Midbrain (tissue), 1 donor: ENCODE measurements around the gene TET2.
A peak's percentile ranks its signal among the peaks of the same experiment; 100 is the strongest.

Source experiments
- DNase-seq: peaks from one replicate; lab custom pipeline; 2025; lab: John Stamatoyannopoulos, UW

TET2 gene

DNA sequence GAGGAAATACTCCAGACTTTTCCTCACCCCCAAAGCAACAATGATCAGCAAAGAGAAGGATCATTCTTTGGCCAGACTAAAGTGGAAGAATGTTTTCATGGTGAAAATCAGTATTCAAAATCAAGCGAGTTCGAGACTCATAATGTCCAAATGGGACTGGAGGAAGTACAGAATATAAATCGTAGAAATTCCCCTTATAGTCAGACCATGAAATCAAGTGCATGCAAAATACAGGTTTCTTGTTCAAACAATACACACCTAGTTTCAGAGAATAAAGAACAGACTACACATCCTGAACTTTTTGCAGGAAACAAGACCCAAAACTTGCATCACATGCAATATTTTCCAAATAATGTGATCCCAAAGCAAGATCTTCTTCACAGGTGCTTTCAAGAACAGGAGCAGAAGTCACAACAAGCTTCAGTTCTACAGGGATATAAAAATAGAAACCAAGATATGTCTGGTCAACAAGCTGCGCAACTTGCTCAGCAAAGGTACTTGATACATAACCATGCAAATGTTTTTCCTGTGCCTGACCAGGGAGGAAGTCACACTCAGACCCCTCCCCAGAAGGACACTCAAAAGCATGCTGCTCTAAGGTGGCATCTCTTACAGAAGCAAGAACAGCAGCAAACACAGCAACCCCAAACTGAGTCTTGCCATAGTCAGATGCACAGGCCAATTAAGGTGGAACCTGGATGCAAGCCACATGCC lies 89.7 kb downstream of the TET2 start:
- no peak for DNase-seq

GRCh38 chr4:105236916-105237311 lies 90.2 kb downstream of the TET2 start:
- DNase-seq = no peak

DNA sequence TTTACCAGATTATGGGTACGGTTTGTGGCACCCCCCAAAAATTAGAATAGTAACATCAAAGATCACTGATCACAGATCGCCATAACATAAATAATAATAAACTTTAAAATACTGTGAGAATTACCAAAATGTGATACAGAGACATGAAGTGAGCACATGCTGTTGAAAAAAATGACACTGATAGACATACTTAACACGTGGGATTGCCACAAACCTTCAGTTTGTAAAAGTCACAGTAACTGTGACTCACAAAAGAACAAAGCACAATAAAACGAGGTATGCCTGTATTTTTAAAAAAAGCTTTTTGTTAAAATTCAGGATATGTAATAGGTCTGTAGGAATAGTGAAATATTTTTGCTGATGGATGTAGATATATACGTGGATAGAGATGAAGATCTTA lies 93.4 kb downstream of the TET2 start:
- no peak for DNase-seq

GRCh38 chr4:105241451-105241850 lies 94.8 kb downstream of the TET2 start:
- peak; percentile 75 for DNase-seq

- DNase-seq = no peak
Observed at GRCh38 chr4:105243446-105243845, 96.8 kb downstream of the TET2 start.

DNA sequence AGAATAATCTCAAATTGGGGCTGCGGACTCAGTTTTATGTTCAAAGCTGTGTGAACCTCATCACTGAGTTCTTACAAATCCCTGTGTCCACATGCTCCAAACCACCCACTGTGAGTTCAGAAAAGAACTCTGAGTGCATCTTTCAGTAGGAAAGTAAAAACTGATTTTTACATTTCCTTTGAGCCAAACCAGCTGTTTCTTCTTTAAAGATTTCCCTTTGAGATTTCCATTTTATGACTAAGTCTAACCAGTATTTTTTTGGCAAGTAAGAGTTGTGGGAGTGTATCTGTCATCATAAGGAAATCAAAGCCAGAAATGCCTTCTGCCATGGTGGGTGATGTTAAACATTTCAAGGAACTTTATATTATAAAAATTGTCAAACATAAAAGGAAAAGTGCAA lies 100.0 kb downstream of the TET2 start:
- no peak for DNase-seq

GRCh38 chr4:105248613-105249012 lies 101.9 kb downstream of the TET2 start:
- DNase-seq = no peak

GRCh38 chr4:105257817-105258495 lies 111.3 kb downstream of the TET2 start:
- no peak for DNase-seq

DNA sequence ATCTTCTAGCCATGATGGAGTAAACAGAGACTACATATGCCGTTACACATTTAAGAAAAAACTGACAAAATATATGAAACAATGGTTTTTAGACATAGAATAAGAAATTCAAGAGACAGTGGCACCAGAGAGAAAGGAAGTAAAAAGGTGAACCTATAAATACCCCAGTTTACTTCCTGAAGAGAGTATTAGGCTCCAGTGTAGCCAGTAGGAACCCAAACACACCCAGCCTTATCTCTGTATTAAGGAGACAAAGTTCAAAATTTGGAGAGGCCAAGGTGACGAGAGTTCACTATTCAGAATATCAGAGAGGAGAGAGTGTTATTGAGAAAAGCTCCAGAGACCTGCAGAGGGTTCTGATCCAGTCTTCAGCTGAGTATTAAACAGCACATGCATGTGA lies 119.0 kb downstream of the TET2 start:
- no peak for DNase-seq

GRCh38 chr4:105267280-105267679 lies 120.6 kb downstream of the TET2 start:
- no peak for DNase-seq

DNA sequence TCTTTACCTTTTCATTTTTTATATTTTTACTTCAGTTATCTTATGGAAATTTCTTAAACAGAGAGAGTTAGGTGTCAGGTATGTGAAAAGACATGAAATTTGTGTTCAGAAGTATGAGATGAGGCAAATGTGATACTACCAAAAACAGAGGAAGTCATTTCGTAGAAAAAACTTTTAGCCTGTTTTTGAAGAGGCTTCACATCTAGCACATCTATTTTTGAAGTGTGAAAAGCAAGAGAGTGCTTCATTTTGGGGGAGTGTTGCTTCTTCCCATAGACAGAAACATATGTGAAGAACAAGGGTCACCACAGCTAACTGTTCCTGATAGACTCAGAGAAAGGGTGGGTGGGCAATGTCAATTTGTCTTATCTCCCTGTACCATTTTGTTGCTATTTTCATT lies 125.3 kb downstream of the TET2 start:
- DNase-seq = no peak

GRCh38 chr4:105273230-105273629 lies 126.6 kb downstream of the TET2 start:
- DNase-seq = no peak

DNA sequence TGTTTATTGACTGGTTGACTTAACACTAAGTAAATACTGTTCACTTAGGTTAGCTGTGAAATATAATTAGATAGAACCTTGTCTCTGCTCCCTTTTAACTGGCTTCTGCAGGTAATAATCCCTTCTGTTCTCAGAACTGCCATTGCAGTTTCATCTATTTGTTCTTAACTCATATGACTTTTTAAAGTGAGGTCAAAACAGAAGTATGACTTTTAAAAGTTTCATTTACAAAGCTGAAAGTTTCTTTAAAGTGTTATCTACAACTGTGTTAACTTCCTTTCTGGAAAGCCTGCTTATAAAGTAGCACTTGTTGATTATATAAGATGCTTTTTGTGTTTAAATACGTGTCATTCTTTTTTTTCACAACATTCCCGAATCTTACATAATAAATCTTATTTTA lies 127.4 kb downstream of the TET2 start:
- DNase-seq = no peak

- no peak for DNase-seq
Observed at GRCh38 chr4:105274504-105274903, 127.8 kb downstream of the TET2 start.

GRCh38 chr4:105276361-105277104 lies 129.9 kb downstream of the TET2 start:
- DNase-seq = no peak

DNA sequence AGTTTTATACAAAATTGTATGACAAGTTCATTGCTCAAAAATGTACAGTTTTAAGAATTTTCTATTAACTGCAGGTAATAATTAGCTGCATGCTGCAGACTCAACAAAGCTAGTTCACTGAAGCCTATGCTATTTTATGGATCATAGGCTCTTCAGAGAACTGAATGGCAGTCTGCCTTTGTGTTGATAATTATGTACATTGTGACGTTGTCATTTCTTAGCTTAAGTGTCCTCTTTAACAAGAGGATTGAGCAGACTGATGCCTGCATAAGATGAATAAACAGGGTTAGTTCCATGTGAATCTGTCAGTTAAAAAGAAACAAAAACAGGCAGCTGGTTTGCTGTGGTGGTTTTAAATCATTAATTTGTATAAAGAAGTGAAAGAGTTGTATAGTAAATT lies 131.0 kb downstream of the TET2 start:
- no peak for DNase-seq

- no peak for DNase-seq
Observed at GRCh38 chr4:105279314-105279713, 132.6 kb downstream of the TET2 start.

DNA sequence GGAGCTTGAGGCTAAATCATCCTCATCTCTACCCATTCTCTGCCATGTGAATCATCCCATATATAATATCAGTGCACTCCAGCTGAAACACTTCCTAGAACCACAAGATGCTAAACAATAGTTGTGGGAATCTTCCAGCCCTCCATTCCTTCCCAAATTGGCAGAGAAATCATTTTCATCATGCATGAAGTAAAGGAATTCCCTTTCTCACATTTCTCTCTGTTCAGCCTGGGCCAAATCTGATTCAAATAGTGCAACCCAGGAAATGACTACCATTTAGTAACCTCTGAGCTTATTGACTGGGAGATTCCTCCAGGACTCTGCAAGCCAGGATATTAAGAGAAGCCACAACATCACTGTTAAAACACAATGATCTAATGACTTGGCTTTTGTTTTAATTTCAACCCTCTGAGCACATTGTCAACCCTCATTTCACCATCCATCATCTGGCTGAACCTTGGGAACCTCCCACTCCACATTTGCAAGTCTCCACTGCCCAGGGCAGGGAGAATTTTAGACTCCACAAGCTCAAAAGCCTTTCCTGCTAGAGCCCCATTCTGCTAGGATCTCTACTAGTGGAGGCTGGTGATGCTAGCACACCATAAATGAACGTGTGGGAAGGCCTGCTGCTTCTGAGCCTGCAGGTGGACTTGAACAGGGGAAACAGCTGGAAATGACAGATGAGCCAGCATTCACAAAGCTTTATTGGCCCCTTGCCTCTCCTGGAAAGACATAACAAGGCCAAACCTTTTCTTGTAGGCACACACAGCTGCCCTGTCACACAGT lies 133.9 kb downstream of the TET2 start:
- no peak for DNase-seq

- DNase-seq = no peak
Observed at GRCh38 chr4:105281124-105281415, 134.4 kb downstream of the TET2 start.

GRCh38 chr4:105282489-105282888 lies 135.8 kb downstream of the TET2 start:
- DNase-seq = no peak

DNA sequence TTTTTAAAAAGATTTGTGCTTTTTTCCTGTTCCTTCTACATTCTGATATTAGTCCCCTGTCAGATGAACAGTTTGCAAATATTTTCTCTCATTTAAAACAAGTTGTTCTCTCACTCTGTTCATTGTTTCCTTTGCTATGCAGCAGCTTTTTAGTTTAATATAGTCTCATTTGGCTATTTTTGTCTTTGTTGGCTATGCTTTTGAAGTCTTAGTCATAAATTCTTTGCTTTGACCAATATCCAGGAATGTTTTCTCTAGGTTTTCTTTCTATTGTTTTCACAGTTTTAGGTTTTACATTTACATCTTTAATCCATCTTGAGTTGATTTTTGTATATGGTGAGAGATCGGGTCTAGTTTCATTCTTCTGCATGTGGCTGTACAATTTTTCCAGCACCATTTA lies 136.8 kb downstream of the TET2 start:
- DNase-seq = no peak

DNA sequence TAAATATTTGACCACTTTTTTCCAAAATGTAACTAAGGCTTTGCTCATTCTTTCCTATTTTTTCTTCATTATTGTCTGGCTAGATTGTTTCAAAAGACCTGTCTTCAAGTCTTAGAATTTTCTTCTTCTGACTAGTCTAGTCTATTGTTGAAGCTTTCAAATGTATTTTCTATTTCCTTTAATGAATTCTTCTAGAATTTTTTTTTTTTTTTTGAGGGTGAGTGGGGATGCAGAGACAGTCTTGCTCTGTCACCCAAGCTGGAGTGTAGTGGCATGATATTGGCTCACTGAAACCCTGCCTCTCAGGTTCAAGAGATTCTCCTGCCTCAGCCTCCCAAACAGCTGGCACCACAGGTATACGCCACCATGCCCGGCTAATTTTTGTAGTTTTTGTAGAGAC lies 141.4 kb downstream of the TET2 start:
- no peak for DNase-seq

- no peak for DNase-seq
Observed at GRCh38 chr4:105291925-105292324, 145.2 kb downstream of the TET2 start.
